Aorta (tissue), 5 donors: Measurements from ENCODE around the gene JPH2. TPM values are rescaled to one million over a fixed set of nuclear protein-coding genes. Genes with fewer than 3 reads are reported as not detected.

Experiments
- ATAC-seq: fragments of 200-7000 bp; cut with Tn5 transposase; one replicate; pipeline ENCODE4 v1.9.1; 2022; ENCODE audit warnings: moderate library complexity; ENCODE audit not compliant: low FRiP score
- DNase-seq, 2 donors: peaks; one replicate each; pipeline ENCODE4 v3.0.0-alpha.2; 2020
- H3K27ac ChIP-seq, 2 donors: one replicate each; pipeline ENCODE4 v1.5.1; 2013; ENCODE audit warnings: low read length in 2 of 2, mild to moderate bottlenecking in 2 of 2, moderate library complexity in 2 of 2, control low read depth in 1 of 2, inconsistent platforms in 1 of 2, low read depth in 1 of 2
- H3K27me3 ChIP-seq, 2 donors: one replicate each; pipeline ENCODE4 v1.6.1; 2013; ENCODE audit warnings: control low read depth in 1 of 2, low read length in 1 of 2, mild to moderate bottlenecking in 1 of 2, moderate library complexity in 1 of 2; ENCODE audit not compliant: insufficient read depth in 2 of 2, control insufficient read depth in 1 of 2
- H3K36me3 ChIP-seq, 2 donors: one replicate each; pipeline ENCODE4 v1.6.1; 2013; ENCODE audit warnings: control low read depth in 1 of 2, low read length in 1 of 2, mild to moderate bottlenecking in 1 of 2; ENCODE audit not compliant: insufficient read depth in 2 of 2, control insufficient read depth in 1 of 2
- H3K4me1 ChIP-seq, 2 donors: one replicate each; pipeline ENCODE4 v1.6.1; 2013; ENCODE audit warnings: low read length in 2 of 2, control low read depth in 1 of 2, mild to moderate bottlenecking in 1 of 2, moderate library complexity in 1 of 2; ENCODE audit not compliant: insufficient read depth in 2 of 2, control insufficient read depth in 1 of 2
- H3K4me3 ChIP-seq, 2 donors: one replicate each; pipeline ENCODE4 v1.5.1; 2013; ENCODE audit warnings: low read length in 2 of 2, control low read depth in 1 of 2, mild to moderate bottlenecking in 1 of 2
- H3K9me3 ChIP-seq: one replicate; pipeline ENCODE4 v1.6.1; 2013; ENCODE audit warnings: mild to moderate bottlenecking, low read length; ENCODE audit not compliant: control insufficient read depth
- WGBS, 2 donors: extraction: QIAGEN DNeasy Blood & Tissue Kit; methylation state at CpG; one replicate each; pipeline ENCODE4 v1.1.7; 2013; 5-methylcytosine and 5-hydroxymethylcytosine counted together
- intact Hi-C, 2 donors: fragments of 100-400 bp; cut with DNase I; formaldehyde crosslinking; loops; one replicate each; pipeline versions ENCODE4 v1.14.2 to v1.15.0; 2022
- polyA plus RNA-seq, 2 donors: library from polyadenylated mRNA; stranded (reverse); fragments of 200-250 nt; gene quantifications; one replicate each; pipeline ENCODE4 v1.2.3, GENCODE V29; 2013
- total RNA-seq, 2 donors: library from RNA; stranded (reverse); fragmentation: NEBNext Ultra II Directional; extraction: Animal tissue kit (Norgen Biotek cat#: 25700); gene quantifications; one replicate each; pipeline ENCODE4 v1.2.1, GENCODE V29; 2021
- donor health status: healthy with polysubstance abuse.
- donor health status: Bipolar disorder and iron deficiency.
- donor health status: DM: no; HTN: no; CAD: no.
- donor health status: DM: no; HTN: no; CAD: no.
- donor health status: DM: yes; HTN: yes; CAD: no.

Gene JPH2
- total and polyA plus RNA-seq, 4 donors: 12.8 to 140 (median 41.4) TPM

- H3K4me1 ChIP-seq: no peaks in the 10 kb centered on the region
- WGBS, 2 donors: 95 to 96% methylated on average over 15 of the region's 15 CpGs
- ATAC-seq: no peak
- no peaks in the 10 kb centered on the region for H3K36me3 ChIP-seq
- no peak overlapping the region for H3K27ac ChIP-seq
- H3K9me3 ChIP-seq: no peaks in the 10 kb centered on the region
- H3K4me3 ChIP-seq: no peak overlapping the region
- intact Hi-C loops: loop anchor here in 1 of 2 donors (5.0 kb wide), 1 partner anchor 50 kb away; no protein-coding TSS in a partner anchor
- H3K27me3 ChIP-seq: no peaks in the 10 kb centered on the region
- DNase-seq: peak in 1 of 2 donors; percentile 46
Observed at GRCh38 chr20:44067650-44068081, 119.3 kb downstream of the JPH2 start.

DNA sequence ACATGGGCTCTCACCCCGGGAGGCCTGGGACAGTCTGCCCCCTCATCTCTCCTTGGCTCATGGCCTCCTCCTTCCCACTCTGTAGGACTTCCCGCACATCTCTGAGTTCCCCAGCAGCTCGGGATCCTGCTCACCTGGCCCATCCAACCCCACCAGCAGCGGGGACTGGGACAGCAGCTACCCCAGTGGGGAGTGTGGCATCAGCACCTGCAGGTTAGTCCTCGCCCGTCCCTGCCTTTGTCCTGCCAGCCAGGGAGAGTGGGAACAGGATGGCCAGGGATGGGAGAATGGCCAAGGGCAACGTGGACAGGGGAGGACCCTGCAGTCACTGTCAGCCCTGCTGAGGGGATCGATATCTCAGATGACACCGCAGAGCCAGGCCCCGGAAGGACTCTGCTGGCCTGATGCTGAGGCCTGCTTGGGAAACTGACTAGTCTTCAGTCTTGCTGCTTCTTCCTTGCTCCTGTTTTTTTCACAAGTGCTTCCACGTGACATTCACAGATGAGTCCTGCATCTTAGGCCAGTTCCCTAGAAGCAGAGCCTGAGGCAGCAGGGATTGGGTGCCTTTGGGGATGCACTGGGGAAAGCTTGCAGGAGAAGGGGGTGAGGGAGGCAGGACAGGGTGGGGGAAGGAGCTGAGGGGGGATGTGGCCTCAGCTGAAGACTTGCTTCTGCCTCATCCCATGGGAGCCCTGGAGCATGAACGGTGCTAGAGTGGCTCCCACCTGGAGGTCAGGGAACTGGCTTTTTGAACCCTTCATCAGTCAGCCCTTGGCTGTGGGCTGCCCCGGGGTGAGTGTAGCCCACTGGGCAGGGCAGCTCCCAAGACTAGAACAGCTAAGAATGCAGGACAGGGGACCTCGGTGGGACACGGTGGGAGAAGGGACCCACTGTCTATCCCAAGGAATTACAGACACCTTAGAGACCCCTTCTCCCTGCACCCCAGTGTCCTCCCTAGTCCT is 120.1 kb downstream of the JPH2 start:
- H3K9me3 ChIP-seq: no peaks in the 10 kb centered on the region
- no peak overlapping the region for H3K27ac ChIP-seq
- intact Hi-C loops: loop anchor here in 1 of 2 donors (5.0 kb wide), 1 partner anchor 50 kb away; no protein-coding TSS in a partner anchor
- H3K4me3 ChIP-seq: no peak overlapping the region
- WGBS, 2 donors: 88 to 90% methylated on average over 15 of the region's 15 CpGs
- H3K36me3 ChIP-seq: no peaks in the 10 kb centered on the region
- DNase-seq (no peak), ATAC-seq (peak; percentile 16)
- H3K4me1 ChIP-seq: no peaks in the 10 kb centered on the region
- H3K27me3 ChIP-seq: no peaks in the 10 kb centered on the region

GRCh38 chr20:44065401-44066340 is 121.3 kb downstream of the JPH2 start:
- Histone ChIP-seq H3K36me3 (no peaks in the 10 kb centered on the region), H3K27me3 (no peaks in the 10 kb centered on the region), H3K4me3 (no peak overlapping the region), H3K27ac (no peak overlapping the region), H3K4me1 (no peaks in the 10 kb centered on the region), H3K9me3 (no peaks in the 10 kb centered on the region)
- DNase-seq (no peak), ATAC-seq (no peak)
- WGBS, 2 donors: 93 to 95% methylated on average over 20 of the region's 20 CpGs
- intact Hi-C loops: loop anchor here in 1 of 2 donors (5.0 kb wide), 1 partner anchor 48 kb away; no protein-coding TSS in a partner anchor

GRCh38 chr20:44064501-44065400 is 122.2 kb downstream of the JPH2 start:
- H3K27ac ChIP-seq: no peak overlapping the region
- no peaks in the 10 kb centered on the region for H3K27me3 ChIP-seq
- H3K36me3 ChIP-seq: no peaks in the 10 kb centered on the region
- ATAC-seq (no peak), DNase-seq (no peak)
- no peaks in the 10 kb centered on the region for H3K4me1 ChIP-seq
- WGBS, 2 donors: 90 to 93% methylated on average over 17 of the region's 17 CpGs
- intact Hi-C loops: loop anchor here in 1 of 2 donors (5.0 kb wide), 1 partner anchor 47 kb away; no protein-coding TSS in a partner anchor
- no peak overlapping the region for H3K4me3 ChIP-seq
- no peaks in the 10 kb centered on the region for H3K9me3 ChIP-seq

Other genes starting within 250 kb of the JPH2 start
- gene OSER1, start 23.6 kb upstream of the JPH2 start, total RNA-seq: 10 to 100 TPM; 26.7 to 34.2 TPM
- 10 to 100 TPM; 29.2 to 54.1 TPM for gene OSER1, start 23.6 kb upstream of the JPH2 start, polyA plus RNA-seq
- not detected for gene GDAP1L1, start 60.1 kb upstream of the JPH2 start, total RNA-seq
- not detected for gene GDAP1L1, start 60.1 kb upstream of the JPH2 start, polyA plus RNA-seq
- 1 to 10 TPM; 6.6 TPM for gene FITM2, start 124.0 kb upstream of the JPH2 start, total RNA-seq
- gene FITM2, start 124.0 kb upstream of the JPH2 start, polyA plus RNA-seq: 1 to 10 TPM; 2.9 to 3.6 TPM
- gene R3HDML, start 149.9 kb upstream of the JPH2 start, total RNA-seq: not detected
- not detected for gene R3HDML, start 149.9 kb upstream of the JPH2 start, polyA plus RNA-seq
- not detected for gene HNF4A, start 168.5 kb upstream of the JPH2 start, total RNA-seq
- 10 to 100 TPM in 1 of 2 donors, under 1 TPM in 1; 0.05 to 11.8 TPM for gene HNF4A, start 168.5 kb upstream of the JPH2 start, polyA plus RNA-seq